ENCODE results near the gene CDC42BPA. TPM values are rescaled to one million over a fixed set of nuclear protein-coding genes. Genes with fewer than 3 reads are reported as not detected.
A peak's percentile ranks its signal among the peaks of the same experiment; 100 is the strongest.
"Not testable (repeated sequence)": the region's sequence is repeated elsewhere in the genome, so short reads cannot be mapped to it uniquely, and the experiment has no call there.

CDC42BPA gene
- total RNA-seq, 1 experiment from 2014 or later: 11.8 TPM

GRCh38 chr1:227281371-227281770 is 36.9 kb downstream of the CDC42BPA start:
- in situ Hi-C loops (cut with HindIII; ENCODE audit: low pct_unique_long_range_greater_than_20kb, low sequenced_read_pairs): no loop called here
- DNase-seq (ENCODE audit: low read depth): no peak

DNA sequence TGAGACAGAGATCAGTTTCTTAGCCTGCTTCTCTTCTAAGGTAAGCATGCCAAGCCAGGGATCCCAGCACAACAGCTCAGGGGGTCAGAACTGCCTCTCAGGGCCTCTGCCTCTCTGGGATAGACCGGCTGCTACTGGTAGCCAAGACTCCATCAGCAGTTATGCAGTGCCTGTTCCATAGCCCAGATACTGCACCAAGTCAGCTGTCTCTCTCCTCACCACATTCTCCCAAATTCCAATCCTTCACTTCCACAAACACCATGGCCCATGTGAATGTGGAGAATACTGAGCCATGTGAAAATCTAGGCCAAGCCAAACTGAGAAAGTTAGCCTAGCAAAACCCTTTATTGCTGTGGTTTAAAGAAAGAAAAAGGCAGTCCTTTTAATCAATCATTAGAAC is 37.5 kb downstream of the CDC42BPA start:
- in situ Hi-C loops (cut with HindIII; ENCODE audit: low pct_unique_long_range_greater_than_20kb, low sequenced_read_pairs): no loop called here
- no peak for DNase-seq (ENCODE audit: low read depth)

DNA sequence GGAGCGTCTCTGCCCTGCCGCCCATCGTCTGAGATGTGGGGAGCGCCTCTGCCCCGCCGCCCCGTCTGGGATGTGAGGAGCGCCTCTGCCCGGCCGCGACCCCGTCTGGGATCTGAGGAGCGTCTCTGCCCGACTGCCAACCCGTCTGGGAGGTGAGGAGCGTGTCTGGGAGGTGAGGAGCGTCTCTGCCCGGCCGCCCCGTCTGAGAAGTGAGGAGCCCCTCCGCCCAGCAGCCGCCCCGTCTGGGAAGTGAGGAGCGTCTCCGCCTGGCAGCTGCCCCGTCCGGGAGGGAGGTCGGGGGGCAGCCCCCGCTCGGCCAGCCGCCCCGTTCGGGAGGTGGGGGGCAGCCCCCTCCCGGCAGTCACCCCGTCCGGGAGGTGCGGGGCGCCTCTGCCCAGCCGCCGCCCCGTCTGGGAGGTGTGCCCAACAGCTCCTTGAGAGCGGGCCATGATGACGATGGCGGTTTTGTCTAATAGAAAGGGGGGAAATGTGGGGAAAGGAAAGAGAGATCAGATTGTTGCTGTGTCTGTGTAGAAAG is 42.1 kb downstream of the CDC42BPA start:
- in situ Hi-C loops (cut with HindIII; ENCODE audit: low pct_unique_long_range_greater_than_20kb, low sequenced_read_pairs); DNase-seq (ENCODE audit: low read depth): not testable (repeated sequence)

- peak; percentile 29 for DNase-seq (ENCODE audit: low read depth)
- in situ Hi-C loops (cut with HindIII; ENCODE audit: low pct_unique_long_range_greater_than_20kb, low sequenced_read_pairs): no loop called here
These were observed 44.7 kb downstream of the CDC42BPA start for GRCh38 chr1:227273557-227273956.

DNA sequence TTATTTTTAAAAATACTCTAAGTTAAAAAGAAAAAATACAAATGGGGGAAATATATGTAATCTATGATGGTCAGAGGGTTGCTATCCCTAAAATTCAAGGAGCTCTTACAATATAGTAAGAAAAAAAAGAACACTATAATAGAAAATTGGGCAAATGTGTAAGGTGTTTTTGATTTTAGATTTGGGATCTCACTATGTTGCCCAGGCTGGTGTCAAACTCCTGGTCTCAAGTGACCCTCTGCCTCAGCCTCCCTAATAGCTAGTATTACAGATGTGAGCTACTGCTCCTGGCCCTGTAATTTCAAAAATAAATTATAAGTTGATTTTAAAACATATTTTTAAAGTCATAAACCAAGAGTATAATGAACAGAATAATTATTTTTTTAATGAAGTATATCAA is 45.9 kb downstream of the CDC42BPA start:
- in situ Hi-C loops (cut with HindIII; ENCODE audit: low pct_unique_long_range_greater_than_20kb, low sequenced_read_pairs): no loop called here
- no peak for DNase-seq (ENCODE audit: low read depth)

- DNase-seq (ENCODE audit: low read depth): no peak
- in situ Hi-C loops (cut with HindIII; ENCODE audit: low pct_unique_long_range_greater_than_20kb, low sequenced_read_pairs): no loop called here
These were observed 47.7 kb downstream of the CDC42BPA start for GRCh38 chr1:227270554-227270953.

GRCh38 chr1:227268943-227269342 is 49.3 kb downstream of the CDC42BPA start:
- in situ Hi-C loops (cut with HindIII; ENCODE audit: low pct_unique_long_range_greater_than_20kb, low sequenced_read_pairs): no loop called here
- no peak for DNase-seq (ENCODE audit: low read depth)

- in situ Hi-C loops (cut with HindIII; ENCODE audit: low pct_unique_long_range_greater_than_20kb, low sequenced_read_pairs): no loop called here
- no peak for DNase-seq (ENCODE audit: low read depth)
These were observed 52.4 kb downstream of the CDC42BPA start for GRCh38 chr1:227265891-227266290.

GRCh38 chr1:227263869-227264268 is 54.4 kb downstream of the CDC42BPA start:
- in situ Hi-C loops (cut with HindIII; ENCODE audit: low pct_unique_long_range_greater_than_20kb, low sequenced_read_pairs): no loop called here
- DNase-seq (ENCODE audit: low read depth): no peak

DNA sequence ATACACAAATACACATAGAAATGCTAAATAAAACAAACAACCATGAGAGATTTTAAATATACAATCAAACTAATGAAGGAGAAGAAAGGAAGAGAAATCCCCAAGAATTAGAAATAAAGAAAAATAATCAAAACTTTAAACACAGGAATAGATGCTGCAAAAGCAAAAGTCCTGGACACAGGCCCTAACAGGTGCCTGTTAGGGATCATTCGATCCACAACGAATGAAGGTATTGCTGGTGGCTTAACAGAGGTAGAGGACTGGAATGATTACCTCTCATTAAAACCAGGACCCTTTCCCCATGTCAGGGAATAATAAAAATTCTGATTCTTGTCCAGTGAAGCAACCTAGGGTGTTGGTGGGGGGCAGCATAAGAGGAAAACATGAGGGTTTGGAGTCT is 56.8 kb downstream of the CDC42BPA start:
- no peak for DNase-seq (ENCODE audit: low read depth)
- in situ Hi-C loops (cut with HindIII; ENCODE audit: low pct_unique_long_range_greater_than_20kb, low sequenced_read_pairs): no loop called here

DNA sequence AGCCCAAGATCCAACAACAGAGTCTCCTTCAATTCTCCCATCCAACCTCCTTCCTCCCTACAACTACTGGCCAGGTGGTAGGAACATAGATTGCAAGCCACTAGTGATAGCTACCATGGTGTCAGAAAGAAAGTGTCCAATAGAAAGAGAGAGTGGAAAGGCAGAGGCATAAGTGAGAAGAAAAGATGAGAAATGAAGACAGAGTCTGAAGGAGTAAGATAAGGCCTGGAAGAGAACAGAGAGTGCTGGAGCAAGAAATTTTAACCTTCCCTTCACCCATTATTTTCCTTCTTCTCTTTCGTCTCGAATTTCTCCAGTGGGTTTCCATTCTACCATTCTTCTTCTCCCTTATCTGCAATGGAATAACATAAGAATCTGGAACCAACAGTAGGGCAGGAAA is 57.9 kb downstream of the CDC42BPA start:
- DNase-seq (ENCODE audit: low read depth): no peak
- in situ Hi-C loops (cut with HindIII; ENCODE audit: low pct_unique_long_range_greater_than_20kb, low sequenced_read_pairs): no loop called here

GRCh38 chr1:227257964-227258363 is 60.3 kb downstream of the CDC42BPA start:
- in situ Hi-C loops (cut with HindIII; ENCODE audit: low pct_unique_long_range_greater_than_20kb, low sequenced_read_pairs): no loop called here

GRCh38 chr1:227255086-227255732 is 63.1 kb downstream of the CDC42BPA start:
- DNase-seq (ENCODE audit: low read depth): no peak
- in situ Hi-C loops (cut with HindIII; ENCODE audit: low pct_unique_long_range_greater_than_20kb, low sequenced_read_pairs): no loop called here

More at GRCh38 chr1:227257964-227258363, 60.3 kb downstream of the CDC42BPA start:
- DNase-seq (ENCODE audit: low read depth): no peak

DNA sequence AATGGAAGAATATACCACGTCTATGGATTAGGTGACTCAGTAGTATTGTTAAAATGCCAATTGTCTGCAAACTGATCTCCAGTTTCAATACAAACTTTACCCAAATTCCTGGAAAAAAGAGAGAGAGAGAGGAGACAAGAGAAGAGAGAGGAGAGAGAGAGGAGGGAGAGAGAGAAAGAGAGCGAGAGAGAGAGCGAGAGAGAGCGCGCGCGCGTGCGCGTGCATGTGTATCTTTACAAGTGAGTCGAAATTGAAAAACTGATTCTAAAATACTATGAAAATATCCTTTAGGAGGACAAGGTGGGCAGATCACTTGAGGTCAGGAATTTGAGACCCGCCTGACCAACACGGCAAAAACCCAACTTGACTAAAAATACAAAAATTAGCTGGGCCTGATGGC is 65.2 kb downstream of the CDC42BPA start:
- DNase-seq (ENCODE audit: low read depth): no peak
- in situ Hi-C loops (cut with HindIII; ENCODE audit: low pct_unique_long_range_greater_than_20kb, low sequenced_read_pairs): no loop called here

- in situ Hi-C loops (cut with HindIII; ENCODE audit: low pct_unique_long_range_greater_than_20kb, low sequenced_read_pairs): no loop called here
- no peak for DNase-seq (ENCODE audit: low read depth)
These were observed 72.5 kb downstream of the CDC42BPA start for GRCh38 chr1:227245613-227246320.

GRCh38 chr1:227244339-227245118 is 73.8 kb downstream of the CDC42BPA start:
- DNase-seq (ENCODE audit: low read depth): no peak
- in situ Hi-C loops (cut with HindIII; ENCODE audit: low pct_unique_long_range_greater_than_20kb, low sequenced_read_pairs): no loop called here

DNA sequence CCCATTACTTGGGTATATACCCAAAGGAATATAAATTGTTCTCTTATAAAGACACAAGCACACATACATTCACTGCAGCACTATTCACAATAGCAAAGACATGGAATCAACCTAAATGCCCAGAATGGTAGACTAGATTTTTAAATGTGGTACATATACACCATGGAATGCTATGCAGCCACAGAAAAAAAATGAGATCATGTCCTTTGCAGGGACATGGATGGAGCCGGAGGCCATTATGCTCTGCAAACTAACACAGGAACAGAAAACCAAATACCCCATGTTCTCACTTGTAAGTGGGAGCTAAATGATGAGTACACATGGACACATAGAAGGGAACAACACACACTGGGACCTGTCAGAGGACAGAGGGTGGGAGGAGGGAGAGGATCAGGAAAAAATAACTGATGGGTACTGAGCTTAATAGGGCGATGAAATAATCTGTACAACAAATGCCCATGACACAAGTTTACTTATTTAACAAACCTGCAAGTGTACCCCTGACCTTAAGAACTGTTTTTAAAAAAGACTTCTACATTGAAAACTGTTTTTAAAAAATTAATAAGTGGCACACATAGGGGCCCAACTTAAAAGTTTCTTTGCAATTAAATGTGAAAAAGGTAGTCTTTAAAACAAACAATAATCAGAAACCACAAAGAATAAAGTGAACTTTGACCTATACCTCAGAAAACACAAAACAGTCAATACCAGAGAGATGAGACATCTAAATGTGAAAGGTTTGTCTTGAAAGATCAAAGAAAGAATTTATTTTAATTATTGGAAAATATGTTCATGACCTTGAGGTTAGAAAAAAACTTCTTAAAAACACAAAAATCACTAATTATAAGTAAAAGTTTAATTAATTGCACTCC is 75.2 kb downstream of the CDC42BPA start:
- DNase-seq (ENCODE audit: low read depth): no peak
- in situ Hi-C loops (cut with HindIII; ENCODE audit: low pct_unique_long_range_greater_than_20kb, low sequenced_read_pairs): no loop called here

- in situ Hi-C loops (cut with HindIII; ENCODE audit: low pct_unique_long_range_greater_than_20kb, low sequenced_read_pairs): no loop called here
These were observed 77.3 kb downstream of the CDC42BPA start for GRCh38 chr1:227240983-227241382.

More at GRCh38 chr1:227240983-227241382, 77.3 kb downstream of the CDC42BPA start:
- no peak for DNase-seq (ENCODE audit: low read depth)
